Gastroesophageal sphincter (tissue), 3 donors: Measurements from ENCODE around the gene RAB11A.

Source experiments
- POLR2A ChIP-seq, 2 donors: fragments of 450-650 bp; IDR thresholded peaks; one replicate each; pipeline ENCODE4 v1.6.1; 2017; ENCODE audit warnings: antibody characterized with exemption in 2 of 2, mild to moderate bottlenecking in 2 of 2, moderate library complexity in 1 of 2
- TF ChIP-seq, protein P1 (sequence below), 4 experiments: fragments of 200-600 bp in 2 of 4; fragments of 450-650 bp in 2 of 4; sonication (generic) in 1 of 4; IDR thresholded peaks; one replicate each; pipeline ENCODE4 v1.5.1; 2017 to 2019; ENCODE audit warnings: antibody characterized with exemption in 4 of 4, mild to moderate bottlenecking in 2 of 4, moderate library complexity in 2 of 4

DNA sequence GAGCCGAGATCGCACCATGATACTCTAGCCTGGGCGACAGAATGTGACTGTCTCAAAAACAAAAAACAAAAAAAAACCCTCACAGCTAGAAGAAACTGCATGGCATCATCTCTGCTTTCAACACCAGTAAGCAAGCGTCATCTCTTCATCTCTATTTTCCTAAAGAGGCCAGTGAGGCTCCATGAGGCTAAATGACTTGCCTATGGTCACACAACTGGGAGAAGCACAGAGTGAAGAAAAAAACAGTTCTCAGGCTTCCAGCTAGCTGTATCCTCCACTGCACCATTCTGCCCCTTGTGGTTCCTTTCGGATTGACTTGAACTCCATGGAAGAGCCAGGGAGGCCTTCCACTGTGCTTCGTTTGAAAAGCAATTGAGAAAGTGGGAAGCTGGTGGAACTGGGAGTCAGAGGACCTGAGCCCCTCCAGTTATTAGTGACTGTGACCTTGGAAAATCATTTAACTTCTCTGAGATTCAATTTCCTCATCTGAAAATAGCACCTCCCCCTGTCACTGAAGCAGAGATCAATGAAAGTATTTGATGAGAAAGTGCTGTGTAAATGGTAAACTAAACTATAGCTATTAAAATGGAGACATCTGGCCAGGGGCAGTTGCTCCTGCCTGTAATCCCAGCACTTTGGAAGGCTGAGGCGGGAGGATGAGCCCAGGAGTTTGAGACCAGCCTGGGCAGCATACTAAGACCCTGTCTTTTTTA is 45.1 kb upstream of the RAB11A start:
- TF ChIP-seq, protein P1, sequence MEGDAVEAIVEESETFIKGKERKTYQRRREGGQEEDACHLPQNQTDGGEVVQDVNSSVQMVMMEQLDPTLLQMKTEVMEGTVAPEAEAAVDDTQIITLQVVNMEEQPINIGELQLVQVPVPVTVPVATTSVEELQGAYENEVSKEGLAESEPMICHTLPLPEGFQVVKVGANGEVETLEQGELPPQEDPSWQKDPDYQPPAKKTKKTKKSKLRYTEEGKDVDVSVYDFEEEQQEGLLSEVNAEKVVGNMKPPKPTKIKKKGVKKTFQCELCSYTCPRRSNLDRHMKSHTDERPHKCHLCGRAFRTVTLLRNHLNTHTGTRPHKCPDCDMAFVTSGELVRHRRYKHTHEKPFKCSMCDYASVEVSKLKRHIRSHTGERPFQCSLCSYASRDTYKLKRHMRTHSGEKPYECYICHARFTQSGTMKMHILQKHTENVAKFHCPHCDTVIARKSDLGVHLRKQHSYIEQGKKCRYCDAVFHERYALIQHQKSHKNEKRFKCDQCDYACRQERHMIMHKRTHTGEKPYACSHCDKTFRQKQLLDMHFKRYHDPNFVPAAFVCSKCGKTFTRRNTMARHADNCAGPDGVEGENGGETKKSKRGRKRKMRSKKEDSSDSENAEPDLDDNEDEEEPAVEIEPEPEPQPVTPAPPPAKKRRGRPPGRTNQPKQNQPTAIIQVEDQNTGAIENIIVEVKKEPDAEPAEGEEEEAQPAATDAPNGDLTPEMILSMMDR (IDR thresholded peaks at IDR 0.05) = peak; percentile 28 to 60 (median 50)
- TF ChIP-seq POLR2A (IDR thresholded peaks at IDR 0.05) = no peak
